GM21786 (cell line): ENCODE measurements around the gene SOX2.
"Not testable (repeated sequence)": the region's sequence is repeated elsewhere in the genome, so short reads cannot be mapped to it uniquely, and the experiment has no call there.

Source experiments
- ATAC-seq: cut with Tn5 transposase; IDR thresholded peaks from one replicate; pipeline ENCODE4 v1.9.1; 2021; ENCODE audit not compliant: unreplicated experiment

Gene SOX2

DNA sequence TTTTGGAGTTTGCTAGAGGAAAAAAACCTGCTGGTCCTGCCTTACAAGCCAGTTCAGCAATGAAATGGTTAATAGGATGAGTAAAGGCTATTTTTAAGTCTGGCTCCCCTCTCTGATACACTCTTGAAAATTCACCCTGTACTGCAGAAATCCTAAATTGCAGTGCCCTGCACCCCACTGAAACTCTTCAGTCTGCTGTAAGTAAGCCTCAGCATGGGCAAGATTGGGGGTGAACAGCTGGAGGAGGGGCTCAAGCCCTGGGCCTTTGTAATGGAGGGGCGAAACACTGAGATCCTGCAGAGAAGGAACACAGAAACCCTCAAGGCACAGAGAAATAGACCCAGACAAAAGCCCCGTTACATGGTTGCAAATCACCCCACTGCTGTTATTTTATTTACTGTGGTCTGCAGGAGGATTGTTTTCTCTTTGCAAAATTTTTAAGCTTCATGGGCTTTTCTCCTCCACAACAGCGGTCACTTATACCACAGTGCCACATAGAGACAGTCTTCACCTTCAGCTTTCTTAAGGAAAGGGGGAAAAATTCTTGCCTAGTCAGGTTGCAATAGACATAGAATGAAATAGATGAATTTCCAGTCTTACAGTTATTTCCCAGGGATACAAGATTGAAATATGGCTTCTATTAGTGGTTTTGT is 45.0 kb downstream of the SOX2 start:
- ATAC-seq = no peak

DNA sequence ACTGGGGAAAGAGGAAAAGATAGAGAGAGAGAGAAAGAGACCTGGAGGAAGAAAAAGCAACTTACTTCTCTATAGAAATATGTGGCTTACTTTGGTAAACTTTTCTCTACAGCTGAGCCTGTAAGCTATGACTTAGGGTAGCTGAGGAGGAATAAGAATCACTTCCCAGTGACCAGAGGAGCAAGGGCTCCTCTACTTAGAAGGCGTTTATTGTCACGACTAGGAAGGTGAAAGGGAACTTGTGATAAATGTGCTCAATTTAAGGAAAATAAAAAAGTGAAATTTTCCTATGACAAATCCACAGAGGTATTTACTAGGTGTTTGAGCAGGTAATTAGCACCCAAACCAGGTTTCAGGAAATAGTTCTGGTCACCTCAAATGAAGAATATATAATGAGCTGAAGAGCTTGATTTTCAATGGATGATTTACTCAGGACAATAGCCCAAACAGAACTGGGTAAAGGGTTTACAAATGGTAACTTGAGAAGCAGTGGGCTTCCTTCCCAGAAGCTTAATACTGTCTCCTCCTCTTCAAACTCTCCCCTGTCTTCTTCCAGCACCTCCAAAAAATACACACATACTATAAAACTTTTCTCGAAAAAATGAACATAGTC is 46.1 kb downstream of the SOX2 start:
- no peak for ATAC-seq

DNA sequence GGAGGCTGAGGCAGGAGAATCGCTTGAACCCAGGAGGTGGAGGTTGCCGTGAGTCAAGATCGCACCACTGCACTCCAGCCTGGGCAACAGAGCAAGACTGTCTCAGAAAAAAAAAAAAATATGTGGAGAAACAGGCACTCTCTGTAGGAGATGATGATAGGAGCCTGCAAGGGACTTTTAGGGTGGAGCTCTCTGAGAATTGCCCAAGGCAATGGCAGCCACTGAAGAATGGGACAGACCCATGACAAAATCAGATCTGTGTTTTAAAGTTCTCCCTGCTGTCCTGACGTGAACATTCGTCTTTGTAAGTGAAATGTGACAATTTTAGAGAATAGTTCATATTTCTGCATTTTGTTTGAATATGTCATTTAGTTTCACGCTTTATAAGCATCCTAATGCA is 50.2 kb downstream of the SOX2 start:
- ATAC-seq = no peak

DNA sequence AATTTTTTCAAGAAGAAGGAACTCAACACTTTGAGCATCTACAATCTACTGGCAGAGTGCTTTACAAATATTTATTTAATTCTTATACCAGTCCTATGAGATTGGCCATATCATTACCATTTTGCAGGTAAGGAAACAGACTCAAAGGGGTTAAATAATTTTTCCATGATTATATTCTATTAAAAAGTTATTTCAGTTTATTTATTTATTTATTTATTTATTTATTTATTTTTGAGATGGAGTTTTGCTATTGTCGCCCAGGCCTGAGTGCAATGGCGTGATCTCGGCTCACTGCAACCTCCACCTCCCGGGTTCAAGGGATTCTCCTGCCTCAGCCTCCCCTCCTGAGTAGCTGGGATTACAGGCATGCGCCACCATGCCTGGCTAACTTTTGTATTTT is 52.3 kb downstream of the SOX2 start:
- ATAC-seq = not testable (repeated sequence)
